ENCODE data around the gene SCN8A. TPM values are rescaled to one million over a fixed set of nuclear protein-coding genes. Genes with fewer than 3 reads are reported as not detected.
A peak's percentile ranks its signal among the peaks of the same experiment; 100 is the strongest.

The SCN8A gene
- total RNA-seq, 4 donors from 2014 or later, result 0.08 to 0.62 (median 0.58) TPM

DNA sequence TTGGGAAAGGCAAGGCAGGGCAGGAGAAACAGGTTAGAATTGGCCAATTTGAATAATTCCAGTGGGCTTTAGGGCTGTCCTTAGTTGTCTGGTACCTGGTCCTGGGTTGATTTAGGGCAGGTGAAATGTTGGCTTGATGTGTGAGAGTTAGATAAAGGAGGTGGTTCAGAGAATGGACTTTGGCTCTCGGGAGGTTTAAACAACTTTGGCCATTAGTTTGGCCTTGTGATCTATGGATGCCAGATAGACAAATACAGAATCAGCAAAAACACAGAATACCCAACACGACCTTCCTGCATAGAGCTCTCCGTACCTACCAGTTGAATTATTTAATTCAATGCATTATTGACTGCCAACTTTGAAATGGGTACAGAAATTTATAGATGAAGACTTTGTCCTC is 35.1 kb downstream of the SCN8A start:
- Histone ChIP-seq H3K36me3 (no peaks in the 10 kb centered on the region), H3K4me3 (no peak overlapping the region), H3K27ac (no peak overlapping the region), H3K4me1 (no peaks in the 10 kb centered on the region), H3K9me3 (no peaks in the 10 kb centered on the region), H3K27me3 (no peaks in the 10 kb centered on the region)
- no peak for DNase-seq (ENCODE audit: low spot score in 2 of 2)
- 82% methylated on average over 3 of the region's 3 CpGs for WGBS
- TF ChIP-seq POLR2AphosphoS5 (IDR thresholded peaks at IDR 0.05) (no peak), POLR2A (IDR thresholded peaks at IDR 0.05) (no peak), EP300 (IDR thresholded peaks at IDR 0.05) (no peak)

DNA sequence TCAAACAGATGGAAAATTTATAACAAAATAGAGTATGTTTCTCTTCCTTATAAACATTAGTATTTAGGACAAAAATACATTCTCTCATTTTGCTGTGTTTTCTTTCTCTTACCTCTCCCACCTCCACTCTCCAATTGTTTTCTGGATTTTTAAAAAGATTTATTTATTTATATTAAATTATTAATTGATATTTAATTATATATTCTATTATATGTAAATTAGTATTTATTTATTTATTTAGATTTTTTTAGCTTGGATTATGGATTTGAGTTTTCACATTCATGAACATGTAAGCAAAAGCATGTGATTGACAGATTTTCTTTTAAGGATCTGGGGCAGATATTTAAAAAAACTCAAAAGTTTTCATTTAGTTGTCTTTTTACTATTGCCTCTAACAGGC is 35.6 kb downstream of the SCN8A start:
- H3K4me1 ChIP-seq, result no peaks in the 10 kb centered on the region
- no peaks in the 10 kb centered on the region for H3K27me3 ChIP-seq
- no peaks in the 10 kb centered on the region for H3K36me3 ChIP-seq
- TF ChIP-seq POLR2A (IDR thresholded peaks at IDR 0.05), result no peak
- TF ChIP-seq CTCF (IDR thresholded peaks at IDR 0.05), result no peak
- no peak for TF ChIP-seq EP300 (IDR thresholded peaks at IDR 0.05)
- TF ChIP-seq POLR2AphosphoS5 (IDR thresholded peaks at IDR 0.05), result no peak
- DNase-seq (ENCODE audit: low spot score in 2 of 2), result no peak
- no peak overlapping the region for H3K27ac ChIP-seq
- no peak overlapping the region for H3K4me3 ChIP-seq
- H3K9me3 ChIP-seq, result no peaks in the 10 kb centered on the region

DNA sequence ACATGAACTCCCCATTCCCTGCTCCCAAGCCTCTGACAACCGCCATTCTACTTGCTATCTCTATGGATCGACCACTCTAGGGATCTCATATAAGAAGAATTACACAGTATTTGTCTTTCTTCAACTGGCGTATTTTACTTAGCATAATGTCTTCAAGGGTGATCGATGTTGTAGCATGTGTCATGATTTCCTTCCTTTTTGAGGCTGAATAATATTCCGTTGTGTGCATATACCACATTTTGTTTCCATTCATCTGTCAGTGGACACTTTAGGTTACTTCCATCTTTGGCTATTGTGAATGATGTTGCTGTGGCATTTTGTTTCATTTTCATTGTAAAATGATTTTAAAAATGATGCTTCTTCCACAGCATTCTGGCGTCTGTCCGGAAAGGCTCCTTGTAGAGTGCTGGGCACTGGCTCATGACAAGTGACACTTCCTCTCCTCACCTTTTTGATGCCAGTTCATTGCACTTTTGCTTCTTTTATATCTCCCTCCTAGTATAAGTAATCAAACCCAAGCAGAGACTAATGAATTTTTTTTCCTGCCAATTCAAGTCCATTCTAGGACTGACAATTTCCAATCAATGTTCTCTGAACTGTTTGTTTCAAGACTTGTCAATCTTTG is 39.3 kb downstream of the SCN8A start:
- 90% methylated on average over 7 of the region's 7 CpGs for WGBS
- TF ChIP-seq POLR2AphosphoS5 (IDR thresholded peaks at IDR 0.05), result no peak
- TF ChIP-seq EP300 (IDR thresholded peaks at IDR 0.05), result no peak
- TF ChIP-seq POLR2A (IDR thresholded peaks at IDR 0.05), result no peak
- TF ChIP-seq CTCF (IDR thresholded peaks at IDR 0.05), result no peak
- Histone ChIP-seq H3K4me3 (no peak overlapping the region), H3K27ac (no peak overlapping the region), H3K36me3 (no peaks in the 10 kb centered on the region), H3K4me1 (no peaks in the 10 kb centered on the region), H3K9me3 (no peaks in the 10 kb centered on the region), H3K27me3 (no peaks in the 10 kb centered on the region)
- no peak for DNase-seq (ENCODE audit: low spot score in 2 of 2)

- WGBS, result 68% methylated on average over 3 of the region's 3 CpGs
- no peaks in the 10 kb centered on the region for H3K27me3 ChIP-seq
- H3K9me3 ChIP-seq, result no peaks in the 10 kb centered on the region
- no peaks in the 10 kb centered on the region for H3K4me1 ChIP-seq
- no peak overlapping the region for H3K4me3 ChIP-seq
- DNase-seq (ENCODE audit: low spot score in 2 of 2), result no peak
- TF ChIP-seq POLR2A (IDR thresholded peaks at IDR 0.05) (no peak), CTCF (IDR thresholded peaks at IDR 0.05) (no peak), EP300 (IDR thresholded peaks at IDR 0.05) (no peak), POLR2AphosphoS5 (IDR thresholded peaks at IDR 0.05) (no peak)
- no peak overlapping the region for H3K27ac ChIP-seq
- no peaks in the 10 kb centered on the region for H3K36me3 ChIP-seq
Measured at GRCh38 chr12:51630986-51631385, 40.0 kb downstream of the SCN8A start.

DNA sequence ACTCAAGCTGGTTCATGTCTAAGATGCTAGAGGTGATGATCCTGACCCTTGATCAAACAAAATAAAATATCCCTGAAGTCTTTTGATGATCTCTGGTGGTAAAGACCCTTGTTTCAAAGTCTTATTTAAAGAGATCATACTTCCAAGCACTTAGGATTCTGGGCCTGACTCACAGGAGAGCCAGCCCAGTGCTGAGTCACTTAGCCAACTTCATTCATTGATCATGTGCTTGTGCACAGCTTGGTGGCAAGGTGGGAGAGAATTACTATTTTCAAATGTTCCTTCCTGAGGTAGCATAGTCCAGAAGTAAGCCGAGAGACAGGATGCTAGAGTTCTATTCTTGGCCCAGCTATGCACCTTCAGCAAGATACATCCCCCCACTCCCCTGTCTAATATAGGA is 40.6 kb downstream of the SCN8A start:
- Histone ChIP-seq H3K4me1 (no peaks in the 10 kb centered on the region), H3K27ac (no peak overlapping the region), H3K9me3 (no peaks in the 10 kb centered on the region), H3K4me3 (no peak overlapping the region), H3K36me3 (no peaks in the 10 kb centered on the region), H3K27me3 (no peaks in the 10 kb centered on the region)
- 73% methylated on average over 1 of the region's 1 CpG for WGBS
- TF ChIP-seq CTCF (IDR thresholded peaks at IDR 0.05) (no peak), EP300 (IDR thresholded peaks at IDR 0.05) (no peak), POLR2AphosphoS5 (IDR thresholded peaks at IDR 0.05) (no peak), POLR2A (IDR thresholded peaks at IDR 0.05) (no peak)
- no peak for DNase-seq (ENCODE audit: low spot score in 2 of 2)

- no peaks in the 10 kb centered on the region for H3K27me3 ChIP-seq
- no peak overlapping the region for H3K4me3 ChIP-seq
- 35% methylated on average over 2 of the region's 2 CpGs for WGBS
- H3K9me3 ChIP-seq, result no peaks in the 10 kb centered on the region
- no peaks in the 10 kb centered on the region for H3K4me1 ChIP-seq
- no peaks in the 10 kb centered on the region for H3K36me3 ChIP-seq
- DNase-seq (ENCODE audit: low spot score in 2 of 2), result no peak
- peak overlapping the region; percentile 39 for H3K27ac ChIP-seq
- TF ChIP-seq POLR2AphosphoS5 (IDR thresholded peaks at IDR 0.05) (no peak), EP300 (IDR thresholded peaks at IDR 0.05) (no peak), POLR2A (IDR thresholded peaks at IDR 0.05) (no peak), CTCF (IDR thresholded peaks at IDR 0.05) (no peak)
Measured at GRCh38 chr12:51632623-51633022, 41.6 kb downstream of the SCN8A start.
